UCSD-AML1 (cell line): ENCODE results near the gene VDAC2.

ENCODE experiments used
- DNase-seq: peaks from one replicate; lab custom pipeline; 2025; ENCODE audit not compliant: unreplicated experiment; lab: John Stamatoyannopoulos, UW

VDAC2 gene

DNA sequence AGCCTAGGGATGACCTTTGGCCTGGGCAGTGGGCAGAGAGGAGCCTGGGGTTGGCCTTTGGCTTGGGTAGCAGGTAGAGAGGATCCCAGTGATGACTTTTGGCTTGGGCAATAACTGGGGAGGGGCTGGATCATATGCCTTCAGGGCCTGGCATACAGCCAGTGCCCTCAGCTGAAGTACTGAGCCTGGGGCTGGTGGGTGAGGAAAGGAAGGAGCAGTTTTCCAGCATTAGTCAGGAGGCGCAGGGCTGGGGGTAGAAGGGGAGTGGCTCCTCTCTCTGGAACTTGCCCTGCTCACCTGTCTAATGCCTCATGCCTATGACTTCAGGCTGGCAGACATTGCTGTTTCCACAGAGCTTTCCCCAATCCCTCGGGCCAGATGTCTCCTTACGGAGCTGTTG, 40.3 kb downstream of the VDAC2 start:
- no peak for DNase-seq

DNA sequence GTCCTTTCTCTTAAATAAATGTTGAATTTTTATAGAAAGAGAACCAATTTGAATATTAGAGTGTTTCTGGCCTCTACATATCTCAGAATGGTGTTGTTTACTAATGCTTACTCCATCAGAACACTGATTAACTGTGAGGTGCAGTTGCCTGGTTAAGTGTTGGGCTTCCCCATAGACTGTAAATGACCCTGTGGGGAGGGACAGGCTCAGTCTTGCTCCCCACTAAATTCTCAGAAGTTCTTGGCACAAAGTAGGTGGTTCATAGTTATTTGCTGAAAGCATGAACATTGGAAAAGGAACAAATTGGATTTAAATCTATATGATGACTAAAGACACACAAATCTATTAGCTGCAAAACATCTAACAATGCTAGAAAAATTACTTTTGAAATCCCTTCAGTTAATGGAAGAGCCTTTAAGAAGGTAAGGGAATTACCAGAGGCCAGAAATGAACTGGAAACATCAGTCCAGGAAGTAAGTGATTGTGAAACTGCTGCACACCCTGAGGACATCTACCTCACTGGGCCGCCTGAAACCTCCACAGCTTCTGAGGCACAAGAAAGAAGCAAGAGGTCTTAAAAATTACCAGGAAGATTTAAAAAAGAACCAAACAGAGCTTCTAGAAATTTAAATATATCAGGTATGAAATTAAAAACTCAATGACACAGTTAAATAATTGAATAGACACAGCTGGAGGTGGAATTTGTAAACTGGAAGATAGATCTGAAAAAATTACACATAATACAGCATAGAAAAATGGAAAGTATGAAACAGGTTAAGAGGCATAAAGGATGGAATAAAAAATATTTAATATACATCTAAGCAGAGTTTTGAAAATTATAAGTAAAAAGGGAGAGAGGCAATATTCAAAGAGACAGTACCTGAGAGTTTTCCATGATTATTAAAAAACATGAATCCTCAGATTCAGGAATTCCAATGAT, 43.0 kb downstream of the VDAC2 start:
- DNase-seq, result no peak

DNA sequence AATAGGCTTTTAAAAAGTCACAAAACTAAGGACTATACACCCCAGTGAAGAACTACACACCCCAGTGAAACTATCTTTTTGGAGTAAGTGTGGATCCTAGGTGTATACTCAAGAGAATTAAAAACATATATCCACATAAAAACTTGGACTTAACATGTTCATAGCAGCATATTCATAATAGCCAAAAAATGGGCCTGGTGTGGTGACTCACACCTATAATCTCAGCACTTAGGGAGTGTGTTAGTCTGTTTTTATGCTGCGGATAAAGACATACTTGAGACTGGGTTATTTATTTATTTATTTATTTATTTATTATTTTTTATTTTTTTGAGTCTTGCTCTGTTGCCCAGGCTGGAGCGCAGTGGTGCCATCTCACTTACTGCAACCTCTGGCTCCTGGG, 44.1 kb downstream of the VDAC2 start:
- no peak for DNase-seq

DNA sequence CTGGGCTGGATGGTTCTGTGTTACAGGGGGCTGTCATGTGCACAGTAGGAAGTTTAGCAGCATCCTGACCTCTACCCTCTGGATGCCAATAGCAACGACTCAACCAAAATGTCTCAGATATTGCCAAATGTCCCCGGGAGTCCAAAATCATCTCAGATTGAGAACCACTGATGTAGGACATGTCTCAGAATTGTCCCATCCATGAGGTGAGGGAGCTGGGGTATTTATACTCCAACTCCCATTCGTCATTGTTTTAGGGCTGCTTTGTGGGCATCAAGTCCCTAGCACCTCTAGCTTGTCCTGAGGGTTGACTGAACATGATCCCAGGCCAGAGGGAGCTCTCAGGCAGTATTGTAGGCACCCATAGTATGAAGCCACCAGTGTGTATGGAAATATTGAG, 50.4 kb downstream of the VDAC2 start:
- DNase-seq, result no peak

DNA sequence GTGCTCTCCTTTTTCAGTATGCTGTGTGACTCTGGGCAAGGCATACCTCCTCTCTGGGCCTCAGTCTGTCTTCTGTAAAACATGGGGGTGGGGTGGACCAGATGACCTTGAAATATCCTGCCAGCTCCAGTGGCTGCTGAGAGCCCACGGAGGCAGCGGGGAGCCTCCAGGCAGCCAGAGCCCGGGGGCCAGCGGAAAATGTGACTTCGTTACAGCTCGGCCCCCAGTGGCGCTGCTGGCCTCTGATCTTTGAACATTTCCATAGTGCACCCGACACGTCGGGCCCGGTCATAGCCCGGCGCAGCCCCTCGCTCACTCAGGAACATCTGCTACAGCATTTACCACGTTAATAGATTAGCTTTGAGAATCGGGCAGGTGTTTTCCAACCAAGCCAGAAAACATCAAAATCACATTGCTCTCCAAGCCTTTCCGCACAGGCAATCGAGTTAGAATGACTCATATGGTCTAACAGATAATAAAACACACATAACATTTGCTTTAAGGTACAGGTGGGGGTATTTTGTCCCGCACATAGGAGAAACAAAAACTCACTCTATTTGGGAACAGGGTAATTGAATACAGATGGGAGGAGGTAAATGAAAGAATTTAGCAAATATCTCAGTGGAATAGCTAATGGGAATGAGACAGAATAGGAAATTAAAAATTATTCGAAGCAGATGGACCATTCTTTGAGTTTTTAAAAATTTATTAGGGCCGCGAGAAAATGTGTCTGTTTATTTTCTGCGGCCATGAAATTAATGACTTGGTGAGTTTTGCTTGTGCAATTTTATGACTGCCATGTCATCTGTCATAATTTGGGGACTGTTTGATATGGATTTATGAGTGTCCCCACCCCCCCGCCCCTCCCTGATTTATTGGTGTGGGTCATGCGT, 51.5 kb downstream of the VDAC2 start:
- no peak for DNase-seq

DNA sequence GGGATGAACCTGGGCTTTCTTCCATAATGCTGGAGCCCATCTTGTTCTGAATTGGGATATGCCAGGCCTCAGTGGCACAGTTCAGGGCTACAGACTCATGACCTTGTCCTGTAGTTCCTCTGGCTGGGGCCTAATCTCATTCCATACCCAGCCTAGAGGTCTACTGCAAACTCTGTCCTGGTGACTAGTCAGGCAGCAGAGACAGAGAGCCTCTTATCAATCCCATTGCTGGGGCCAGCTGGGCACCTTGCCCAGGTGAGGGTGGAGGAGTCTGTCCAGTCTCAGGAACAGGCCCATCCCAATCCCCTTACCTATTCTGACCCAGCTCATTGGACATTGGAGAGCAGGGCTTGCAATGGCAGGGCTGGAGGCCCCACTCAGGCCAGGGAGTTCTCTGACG, 53.2 kb downstream of the VDAC2 start:
- DNase-seq, result no peak

DNA sequence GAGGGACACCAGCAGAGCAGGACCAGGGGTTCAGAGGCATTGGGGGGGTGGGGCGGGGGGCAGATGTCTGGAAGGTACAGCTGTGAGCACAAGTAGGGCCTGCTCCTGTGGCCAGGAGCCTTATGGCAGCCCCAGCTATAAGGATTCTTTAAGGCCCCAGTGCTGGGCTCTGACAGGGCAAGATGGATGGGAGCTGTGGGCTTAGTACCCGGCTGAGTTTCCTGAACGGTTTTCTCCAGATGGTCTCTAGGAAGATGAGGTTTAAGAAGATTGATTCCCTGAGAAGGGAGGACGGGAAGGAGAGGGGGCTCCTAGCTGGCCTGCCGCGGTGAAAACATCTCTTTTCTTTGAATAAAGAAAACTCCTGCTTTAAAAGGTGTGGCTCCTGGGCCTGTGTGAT, 55.3 kb downstream of the VDAC2 start:
- peak; percentile 29 for DNase-seq

DNA sequence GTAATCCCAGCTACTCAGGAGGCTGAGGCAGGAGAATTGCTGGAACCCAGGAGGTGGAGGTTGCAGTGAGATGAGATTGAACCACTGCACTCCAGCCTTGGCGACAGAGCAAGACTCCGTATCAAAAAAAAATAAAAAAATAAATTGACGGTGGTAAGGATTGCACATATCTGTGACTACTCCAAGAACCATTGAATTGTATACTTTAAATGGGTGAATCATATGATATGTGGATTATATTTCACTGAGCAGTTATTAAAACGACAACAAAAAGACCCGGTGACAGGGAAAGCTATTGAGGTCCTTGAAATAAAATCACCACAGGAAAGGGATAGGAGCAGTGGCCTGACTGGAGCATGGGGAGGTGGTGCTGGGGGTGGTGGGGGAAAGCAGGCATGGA, 56.3 kb downstream of the VDAC2 start:
- no peak for DNase-seq

DNA sequence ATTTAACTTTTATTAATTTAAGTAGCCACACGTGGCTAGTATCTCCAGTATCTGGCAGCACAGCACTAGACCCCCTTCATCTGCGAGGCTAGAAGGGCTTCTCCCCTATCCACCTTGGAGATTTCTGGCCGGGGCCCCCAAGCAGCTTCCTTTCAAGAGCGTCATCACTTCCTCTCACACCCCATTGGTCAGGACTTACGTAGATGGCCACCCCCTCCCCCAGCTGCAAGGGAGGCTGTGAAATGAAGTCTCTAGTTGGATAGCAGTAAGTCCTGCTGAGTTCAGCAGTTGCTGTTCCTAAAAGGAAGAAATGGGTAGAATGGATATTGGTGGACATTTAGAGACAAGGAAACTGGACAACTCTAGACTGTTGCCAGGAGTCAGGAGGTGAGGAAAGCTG, 59.0 kb downstream of the VDAC2 start:
- no peak for DNase-seq

DNA sequence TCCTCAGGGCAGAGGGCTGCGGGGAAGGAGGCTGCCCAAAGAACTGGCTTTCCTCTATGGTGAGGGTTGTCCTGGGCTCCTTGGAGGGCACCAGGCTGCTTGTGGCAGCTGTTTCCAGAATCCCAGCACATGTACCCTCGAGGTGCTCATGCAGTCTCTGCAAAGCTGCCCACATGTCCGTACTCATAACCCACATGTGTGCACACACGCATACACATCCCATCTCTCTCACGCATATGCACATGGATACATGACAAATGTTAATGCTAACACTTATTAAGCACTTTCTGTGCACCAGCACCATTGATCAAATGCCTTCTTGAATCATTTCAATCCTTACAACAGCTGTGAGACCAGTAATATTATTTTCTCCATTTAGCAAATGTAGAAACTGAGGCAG, 61.5 kb downstream of the VDAC2 start:
- no peak for DNase-seq

DNA sequence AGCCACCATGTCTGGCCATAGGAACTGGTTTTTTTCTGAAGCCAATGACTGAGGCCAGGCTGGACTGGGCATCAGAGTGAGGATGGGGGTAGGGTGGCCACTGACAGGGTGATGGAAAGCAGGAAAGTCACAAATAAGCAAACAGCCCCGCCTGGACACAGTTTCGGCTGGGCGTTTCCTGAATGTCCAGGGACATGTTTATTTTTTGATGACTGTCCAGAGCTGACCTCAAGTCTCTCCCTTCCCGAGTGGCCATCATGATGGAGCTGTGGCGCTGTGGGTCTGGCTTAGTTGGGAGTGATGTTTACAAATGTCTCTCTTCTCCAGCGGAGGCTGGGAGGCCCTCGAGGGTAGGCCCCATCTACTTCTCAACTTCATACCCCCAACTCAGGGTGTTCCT, 62.3 kb downstream of the VDAC2 start:
- DNase-seq, result no peak

DNA sequence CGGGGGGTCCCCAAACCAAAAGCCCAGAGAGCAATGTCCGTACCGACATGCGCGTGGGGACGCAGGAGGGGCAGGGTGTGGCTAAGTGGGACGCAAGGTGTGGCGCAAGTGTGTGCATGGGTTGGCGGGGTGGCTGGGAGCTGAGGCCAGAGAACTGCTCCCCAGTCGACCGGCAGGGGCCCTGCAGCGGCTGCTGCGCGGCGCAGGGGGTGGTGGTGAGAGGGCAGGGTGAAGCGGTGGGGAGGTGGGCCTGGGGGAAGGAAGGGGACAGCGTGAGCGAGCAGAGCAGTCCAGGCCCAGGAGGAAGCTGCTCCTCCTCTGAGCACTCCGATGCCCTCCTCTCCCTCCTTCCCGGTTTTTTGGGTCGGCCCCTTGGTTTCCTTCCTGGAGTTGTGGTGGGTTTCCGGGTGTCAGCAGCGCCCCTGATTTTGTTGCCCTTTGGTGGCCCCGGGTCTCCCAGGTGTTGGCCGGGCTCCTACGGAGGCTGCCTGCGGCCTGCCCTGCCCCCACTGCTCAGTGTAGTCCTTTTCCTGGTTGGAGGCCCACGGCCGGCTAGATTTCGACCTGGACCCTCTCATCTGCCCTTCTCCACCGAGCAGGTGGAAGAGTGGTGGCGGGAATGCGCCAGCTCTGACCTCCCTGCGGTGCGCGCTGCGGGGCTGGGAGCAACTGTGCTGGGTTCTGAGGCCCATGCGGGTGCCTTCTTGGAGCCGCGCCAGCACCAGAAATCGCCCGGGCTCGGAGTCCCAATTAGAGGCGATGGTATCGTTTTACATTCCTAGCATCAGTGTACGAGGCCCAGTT, 65.7 kb downstream of the VDAC2 start:
- no peak for DNase-seq

DNA sequence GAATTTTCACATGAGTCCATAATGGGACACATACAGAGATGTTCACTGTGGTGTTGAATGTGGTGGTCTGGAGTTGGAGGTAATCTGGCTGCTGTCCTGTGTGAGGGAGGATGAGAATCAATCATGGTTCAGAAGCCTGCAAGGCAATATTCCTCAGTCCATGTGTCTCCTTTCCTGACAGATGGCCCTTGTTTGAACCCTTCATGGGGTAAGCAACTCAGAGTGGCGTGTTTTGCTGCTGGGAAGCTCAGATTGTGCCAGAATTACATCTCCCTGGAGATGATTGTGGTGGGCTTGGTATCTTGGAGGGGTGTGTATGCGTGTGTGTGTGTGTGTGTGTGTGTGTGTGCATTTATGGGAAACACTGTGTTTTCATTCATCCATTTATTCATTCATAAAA, 69.6 kb downstream of the VDAC2 start:
- DNase-seq, result no peak
